22Rv1 (cell line): ENCODE measurements around the gene IGSF1.

Source experiments
- CTCF ChIP-seq: fragments of 450-650 bp; IDR thresholded peaks from 2 replicates; pipeline ENCODE4 v1.5.1; 2017; ENCODE audit warnings: mild to moderate bottlenecking
- ZFX ChIP-seq: fragments of 450-650 bp; IDR thresholded peaks from 2 replicates; pipeline ENCODE4 v1.6.1; 2017; ENCODE audit warnings: antibody characterized with exemption, borderline replicate concordance

DNA sequence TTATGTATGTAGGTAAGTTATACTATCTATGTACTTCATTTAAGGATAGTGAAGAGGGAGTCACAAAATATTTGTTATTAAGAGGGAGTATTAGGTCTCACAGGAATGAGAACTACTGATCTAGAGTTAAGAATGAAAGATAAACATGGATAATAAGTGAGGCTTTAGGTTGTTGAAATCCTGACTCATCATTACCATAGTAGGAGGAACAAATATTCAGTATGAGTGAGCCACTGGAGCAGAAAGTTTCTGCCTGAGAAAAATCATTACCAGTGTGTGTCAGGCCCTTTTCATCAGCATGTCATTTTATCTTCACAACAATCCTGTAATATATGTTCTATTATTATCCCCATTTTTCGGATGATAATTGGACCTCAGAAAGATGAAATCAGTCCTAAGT is 27.2 kb upstream of the IGSF1 start:
- TF ChIP-seq CTCF (no peak), ZFX (no peak)
